Measurements from ENCODE around the gene LRRC57.

LRRC57 gene

GRCh38 chr15:42490671-42491538, 57.7 kb downstream of the LRRC57 start, which contains the start of gene ZNF106:
TSS of gene ZNF106 (minus strand) at chr15:42491141. CDS start at chr15:42472289, 18,852 bp downstream.
- DNase-seq (ENCODE audit: low read depth) = peak; percentile 94

- DNase-seq (ENCODE audit: low read depth) = peak; percentile 26
Measured at GRCh38 chr15:42490291-42490670, 58.3 kb downstream of the LRRC57 start.

All from ELR (cell line).